SKM-1 (cell line): ENCODE data around the gene WDR86.

Experiments
- DNase-seq: peaks from one replicate; lab custom pipeline; 2025; ENCODE audit not compliant: unreplicated experiment; lab: John Stamatoyannopoulos, UW

The WDR86 gene

DNA sequence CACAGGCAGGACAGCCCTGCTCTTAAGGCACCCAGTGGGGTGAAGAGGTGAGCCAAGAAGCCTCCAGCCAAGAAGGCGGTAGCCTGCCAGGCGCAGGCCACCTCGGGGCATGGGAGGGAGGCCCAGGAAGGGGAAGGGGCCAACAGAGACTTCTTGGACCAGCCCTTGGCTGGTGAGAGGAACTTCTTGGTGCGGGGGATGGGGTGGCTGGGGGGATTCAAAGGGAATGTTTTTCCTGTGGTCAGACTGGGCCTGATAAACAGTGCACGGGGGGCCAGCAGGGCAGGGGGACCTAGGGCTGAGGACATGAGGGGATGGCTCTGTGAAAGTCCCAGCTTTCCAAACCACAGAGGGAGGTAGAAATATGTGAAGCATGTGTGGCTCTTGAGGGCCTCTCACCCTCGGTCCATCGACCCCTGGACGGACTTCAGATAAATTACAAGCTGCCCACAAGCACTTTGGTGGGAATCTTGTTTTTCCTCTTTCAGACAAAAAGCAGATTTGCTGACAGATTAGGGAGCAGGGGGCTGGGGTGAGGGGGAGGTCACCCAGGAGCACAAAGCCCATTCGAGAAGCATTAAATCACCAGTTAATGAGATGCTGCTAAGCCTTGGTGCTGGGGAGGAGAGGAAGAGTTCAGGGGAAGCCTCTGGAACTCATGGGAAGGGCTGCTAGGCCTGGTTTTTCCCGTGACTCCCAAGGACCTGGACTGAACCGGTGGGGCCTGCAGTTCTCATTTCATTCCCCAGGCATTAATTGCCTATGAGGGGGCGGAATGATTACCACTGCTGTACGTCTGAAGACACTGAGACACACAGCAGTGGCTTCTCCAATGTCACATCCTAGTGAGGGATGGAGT lies 18.8 kb upstream of the WDR86 start:
- no peak for DNase-seq

DNA sequence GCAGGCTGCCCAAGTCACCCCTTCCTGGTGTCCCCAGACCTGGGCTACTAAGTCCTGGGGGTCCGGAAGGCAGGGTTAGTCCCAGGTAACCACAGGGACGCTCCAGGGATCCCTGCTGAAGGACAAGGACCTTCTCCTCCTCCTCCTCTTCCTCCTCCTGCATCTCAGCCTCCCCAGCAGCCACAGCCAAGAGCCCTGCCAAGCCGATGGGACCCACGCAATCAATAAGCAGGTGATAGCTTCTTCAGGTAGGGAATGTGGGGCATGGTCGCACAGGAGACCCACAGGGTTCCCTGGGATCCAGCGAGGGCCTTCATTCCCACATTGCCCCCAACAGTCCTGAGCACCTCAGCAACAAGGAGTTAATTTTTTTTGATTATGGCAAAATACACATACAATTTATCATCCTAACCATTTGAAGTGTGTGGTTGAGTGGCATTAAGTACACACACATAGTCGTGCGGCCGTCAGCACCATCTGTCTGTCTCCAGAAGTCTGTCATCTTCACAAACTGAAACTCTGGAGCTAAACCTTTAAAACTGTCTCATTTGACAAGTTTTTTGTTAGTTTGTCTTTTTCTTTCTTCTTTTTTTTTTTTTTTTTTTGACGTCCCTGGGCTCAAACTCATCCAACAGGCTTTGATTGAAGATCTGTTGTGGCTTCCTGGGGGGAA lies 18.0 kb upstream of the WDR86 start:
- DNase-seq, result no peak

DNA sequence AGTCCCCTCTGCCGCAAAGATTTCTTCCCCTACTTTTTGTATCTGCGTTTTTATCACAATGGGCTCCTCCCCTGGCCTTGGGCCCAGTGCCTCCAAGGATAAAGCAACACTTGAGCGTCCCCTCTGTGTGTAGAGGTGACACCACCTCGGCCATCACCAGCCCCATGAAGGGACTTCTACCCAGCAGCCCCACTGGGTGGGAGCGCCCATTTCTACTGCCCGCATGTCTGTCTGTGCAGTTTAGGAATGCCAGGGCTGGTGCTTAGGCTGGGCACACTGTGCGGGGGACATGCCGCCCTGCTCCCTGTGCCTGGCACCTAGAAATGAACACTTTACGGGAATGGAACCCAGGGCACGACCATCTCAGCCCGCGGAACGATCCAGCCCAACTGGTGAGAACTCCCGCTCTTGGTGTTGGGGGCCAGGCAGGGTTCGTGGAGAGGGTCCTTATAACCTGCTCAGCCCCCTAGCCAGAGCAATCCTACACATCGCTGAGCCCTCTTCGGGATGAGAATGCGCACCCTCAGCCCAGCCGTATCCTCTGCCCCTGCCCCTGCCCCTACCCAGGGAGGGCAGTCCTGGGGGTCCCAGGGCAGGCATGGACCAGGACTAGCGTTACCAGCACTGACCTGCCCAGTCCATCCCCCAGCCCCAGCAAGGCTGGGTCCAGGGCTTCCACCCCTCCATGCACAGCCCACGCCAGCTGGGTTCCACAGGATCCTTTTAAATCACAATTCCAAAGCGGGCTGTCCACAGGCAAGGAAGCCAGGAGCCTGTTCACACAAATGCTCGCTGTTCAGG lies 17.3 kb upstream of the WDR86 start:
- DNase-seq, result no peak

DNA sequence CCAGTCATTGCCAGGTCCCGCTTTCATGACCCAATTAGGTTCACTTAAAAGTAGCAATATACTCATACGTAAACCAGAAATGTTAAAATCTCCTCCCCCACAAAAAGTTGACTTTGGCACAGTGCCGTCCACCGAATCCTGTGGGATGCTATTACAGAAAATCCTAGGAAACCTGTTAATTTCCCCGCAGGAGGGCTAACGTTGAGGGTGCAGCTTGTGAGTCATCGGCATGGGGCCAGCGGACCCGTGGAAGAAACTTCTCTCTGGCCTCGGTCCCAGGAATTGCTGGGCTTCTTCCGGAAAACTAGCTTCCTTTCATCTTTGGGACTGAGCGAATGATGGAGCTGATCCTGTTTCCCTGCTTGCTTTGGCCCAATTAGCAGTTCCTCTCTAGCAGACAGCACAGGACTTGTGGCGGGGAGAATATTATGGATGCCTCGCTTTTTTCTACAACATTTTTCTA lies 16.6 kb upstream of the WDR86 start:
- DNase-seq, result no peak

DNA sequence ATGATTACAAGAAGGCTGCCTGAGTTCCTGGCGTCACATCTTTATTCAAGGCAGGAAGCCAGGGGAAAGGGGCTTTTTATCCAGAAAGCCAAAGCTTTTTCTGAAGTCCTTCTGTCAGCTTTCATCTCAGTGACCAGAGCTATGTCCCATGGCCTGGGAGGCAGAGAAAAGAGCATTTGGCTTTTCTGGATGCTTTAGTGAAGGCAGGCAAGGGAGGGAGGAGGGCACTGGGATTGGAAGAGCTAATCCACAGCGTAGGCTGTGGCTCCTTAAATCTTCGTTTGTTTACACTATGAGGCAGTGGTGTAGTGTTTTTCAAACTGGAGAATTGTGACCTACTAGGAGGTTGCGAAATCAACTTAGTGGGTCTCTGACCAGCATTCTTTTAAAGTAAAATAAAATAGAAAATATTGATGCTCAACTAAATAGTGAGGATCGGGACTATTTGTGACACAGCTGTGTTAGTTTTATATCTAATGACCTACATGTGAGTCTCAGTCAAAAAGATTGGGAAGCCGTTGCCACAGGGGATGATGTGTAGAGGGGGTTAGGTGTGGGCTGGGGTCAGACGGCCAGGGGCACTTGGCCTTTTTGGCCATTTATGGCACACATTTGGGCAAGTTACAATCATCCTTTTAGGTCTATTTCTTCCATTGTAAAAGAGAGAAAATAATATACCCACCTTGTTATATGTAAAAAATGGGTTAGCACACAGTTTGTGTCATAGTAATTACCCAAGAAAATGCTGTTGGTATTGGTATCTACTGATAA lies 16.0 kb upstream of the WDR86 start:
- DNase-seq, result no peak

DNA sequence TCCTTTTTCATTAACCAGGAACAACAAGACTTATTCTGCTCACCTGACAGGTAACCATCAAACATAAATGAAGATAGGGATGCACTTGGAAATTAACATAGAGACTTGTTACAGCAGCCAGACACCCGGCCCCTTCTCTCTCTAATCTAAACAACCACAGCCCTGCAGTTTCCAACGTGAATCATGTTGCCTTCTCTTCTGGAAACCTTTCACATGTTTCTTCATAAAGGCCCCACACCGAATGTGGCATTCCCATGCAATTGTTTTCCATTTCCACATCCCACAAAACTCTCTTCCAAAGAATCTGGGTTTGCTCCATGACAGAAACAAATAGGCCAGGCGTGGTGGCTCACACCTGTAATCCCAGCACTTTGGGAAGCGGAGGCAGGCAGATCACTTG lies 15.0 kb upstream of the WDR86 start:
- DNase-seq, result no peak

DNA sequence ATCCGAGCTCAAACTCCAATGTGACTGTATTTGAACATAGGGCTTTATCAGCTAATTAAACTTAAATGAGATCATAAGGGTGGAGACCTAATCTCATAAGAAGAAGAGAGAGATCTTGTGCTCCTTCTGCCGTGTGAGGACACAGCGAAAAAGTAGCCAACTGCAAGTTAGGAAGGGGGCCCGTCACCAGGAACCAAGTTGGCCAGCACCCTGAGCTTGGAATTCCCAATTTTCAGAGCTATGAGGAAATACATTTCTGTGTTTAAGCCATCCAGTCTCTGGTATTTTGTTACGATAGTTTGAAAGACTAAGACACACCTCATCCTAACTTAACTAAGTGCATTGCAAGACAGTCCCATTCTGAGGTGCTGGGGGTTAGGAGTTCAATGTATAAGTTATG lies 14.1 kb upstream of the WDR86 start:
- DNase-seq, result no peak

DNA sequence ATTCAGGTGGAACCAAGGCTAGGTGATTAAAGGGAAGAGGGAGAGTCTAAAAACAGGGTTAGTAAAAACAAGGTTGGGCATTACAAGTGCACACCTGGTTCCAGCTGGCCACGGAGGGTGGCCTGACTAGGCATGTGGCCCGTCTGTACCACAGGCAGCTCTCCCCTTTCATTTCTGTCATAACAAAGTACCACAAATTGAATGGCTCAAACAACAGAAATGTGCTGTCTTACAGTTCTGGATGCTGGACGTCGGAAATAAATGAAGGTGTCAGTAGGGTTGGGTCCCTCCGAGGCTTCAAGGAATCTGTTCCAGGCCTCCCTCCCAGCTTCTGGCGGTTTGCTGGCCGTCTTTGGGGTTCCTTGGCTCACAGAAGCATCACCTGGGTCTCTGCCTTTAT lies 13.4 kb upstream of the WDR86 start:
- DNase-seq, result no peak

DNA sequence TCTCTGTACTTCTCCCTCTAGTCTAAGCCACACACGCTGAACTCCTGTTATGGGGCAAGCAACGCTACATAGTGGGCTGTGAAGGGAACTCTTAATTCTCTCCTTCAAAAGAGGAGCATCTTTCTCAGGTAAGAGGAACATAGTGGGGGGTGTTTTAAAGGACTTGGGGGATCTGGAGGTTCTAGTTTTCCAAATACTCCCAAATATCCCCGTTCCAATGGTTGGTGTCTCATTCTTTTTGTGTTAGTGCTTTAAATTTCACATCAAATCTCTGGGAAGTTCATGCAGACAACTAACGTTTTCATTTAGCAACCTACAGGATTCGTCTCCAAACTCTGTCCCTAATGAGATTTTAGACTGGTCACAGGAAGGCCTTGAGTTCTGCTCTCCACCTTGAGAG lies 12.4 kb upstream of the WDR86 start:
- no peak for DNase-seq

DNA sequence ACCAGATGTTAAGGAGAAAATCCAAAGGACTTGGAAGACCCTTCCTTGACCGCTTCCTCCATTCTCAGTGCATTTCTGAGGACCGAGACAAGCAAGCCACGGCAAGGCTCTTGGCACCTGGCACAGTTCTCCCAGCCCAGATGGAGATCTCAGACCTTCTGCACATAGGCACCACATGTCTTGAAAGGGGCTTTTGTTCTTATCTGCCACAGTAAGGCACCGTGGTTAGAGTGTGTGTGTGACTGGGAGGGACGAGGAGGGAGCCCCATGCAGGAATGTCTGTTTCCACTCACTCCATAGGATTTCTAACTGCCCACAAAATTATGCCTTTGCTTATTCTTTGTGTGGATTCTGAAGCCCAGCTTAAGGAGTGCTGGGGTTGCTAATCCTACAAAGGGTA lies 10.3 kb upstream of the WDR86 start:
- no peak for DNase-seq

DNA sequence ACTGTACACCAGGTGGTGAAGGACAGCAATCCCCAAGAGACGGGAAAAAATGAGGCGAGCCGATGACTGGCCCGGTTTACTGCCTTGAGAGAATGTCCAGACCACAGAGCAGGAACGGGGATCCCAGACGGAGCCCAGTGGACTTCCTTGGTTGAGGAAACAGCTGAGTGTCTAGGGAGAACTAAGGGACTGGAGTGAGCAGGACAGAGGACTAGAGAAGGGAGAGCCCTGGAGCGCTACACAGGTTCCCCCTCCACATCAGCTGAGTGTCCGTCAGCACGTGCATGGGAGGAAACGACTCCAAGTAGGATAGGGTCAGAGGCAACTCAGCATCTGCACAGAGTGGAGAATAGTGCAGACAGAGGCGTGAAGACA lies 7.1 kb upstream of the WDR86 start:
- no peak for DNase-seq

DNA sequence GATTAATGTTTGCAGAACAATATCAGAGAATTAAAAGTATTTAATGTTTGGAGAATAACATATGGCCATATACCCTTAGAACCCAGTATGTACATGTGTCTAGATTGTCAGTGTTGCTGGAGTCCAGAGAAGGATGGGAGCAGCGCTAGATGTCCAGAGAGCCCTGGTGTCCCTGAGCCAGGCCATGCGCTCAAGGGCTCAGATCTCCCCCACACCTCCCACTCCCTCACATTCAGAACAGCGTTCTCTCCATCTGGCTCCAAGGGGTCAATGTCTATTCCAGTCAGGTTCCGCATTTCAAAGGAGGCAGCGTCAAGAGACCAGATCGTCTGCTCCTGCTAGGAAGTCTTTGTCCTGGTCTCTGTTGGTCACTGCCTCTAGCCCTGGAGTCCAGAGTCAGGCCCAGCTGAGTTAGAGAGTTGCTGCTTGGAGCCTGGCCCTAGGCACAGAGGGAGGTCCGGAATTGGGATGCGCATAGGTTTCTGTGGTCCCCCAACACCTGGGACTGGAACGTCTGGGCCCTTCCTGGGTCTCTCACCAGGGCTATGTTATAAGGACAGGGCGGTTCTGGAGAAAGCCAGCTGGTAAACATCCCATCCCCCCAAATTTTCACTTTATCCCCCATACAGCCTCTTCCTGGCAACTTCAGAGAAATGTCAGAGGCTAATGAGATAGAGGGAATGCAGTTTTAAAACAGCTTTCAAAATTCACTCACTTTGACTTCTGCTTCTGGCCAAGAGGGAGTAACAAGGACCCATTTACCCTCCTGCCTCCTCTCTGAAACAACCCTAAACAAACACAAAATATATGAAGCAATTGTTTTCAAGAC lies 6.5 kb upstream of the WDR86 start:
- DNase-seq, result no peak

DNA sequence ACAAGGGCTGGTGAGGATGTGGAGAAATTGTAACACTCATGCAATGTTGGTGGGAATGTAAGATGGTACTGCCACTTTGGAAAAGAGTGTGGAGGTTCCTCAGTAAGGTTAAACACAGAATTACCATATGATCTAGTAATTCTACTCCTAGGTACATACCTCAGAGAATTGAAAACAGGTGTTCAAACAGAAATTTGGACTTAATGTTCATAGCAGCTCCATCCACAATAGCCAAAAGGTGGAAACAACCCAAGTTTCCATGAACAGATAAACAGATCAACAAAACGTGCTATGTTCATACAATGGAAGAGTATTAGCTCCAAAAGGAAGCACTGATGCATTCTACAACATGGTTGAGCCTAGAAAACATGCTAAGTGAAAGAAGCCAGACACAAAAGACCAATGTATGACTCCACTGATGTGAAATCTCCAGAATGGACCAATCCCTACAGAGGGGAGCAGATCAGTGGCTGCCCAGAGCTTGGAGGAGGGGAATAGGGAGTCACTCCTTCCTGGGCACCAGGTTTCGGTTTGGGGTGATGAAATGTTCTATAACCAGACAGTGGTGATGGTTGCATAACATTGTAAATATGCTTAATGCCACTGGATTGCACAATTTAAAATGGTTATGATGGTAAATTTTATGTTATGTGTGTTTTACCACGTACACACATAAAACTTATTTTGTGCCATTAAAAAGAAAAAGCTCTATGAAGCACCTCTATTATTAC lies 5.7 kb upstream of the WDR86 start:
- DNase-seq, result peak; percentile 65

DNA sequence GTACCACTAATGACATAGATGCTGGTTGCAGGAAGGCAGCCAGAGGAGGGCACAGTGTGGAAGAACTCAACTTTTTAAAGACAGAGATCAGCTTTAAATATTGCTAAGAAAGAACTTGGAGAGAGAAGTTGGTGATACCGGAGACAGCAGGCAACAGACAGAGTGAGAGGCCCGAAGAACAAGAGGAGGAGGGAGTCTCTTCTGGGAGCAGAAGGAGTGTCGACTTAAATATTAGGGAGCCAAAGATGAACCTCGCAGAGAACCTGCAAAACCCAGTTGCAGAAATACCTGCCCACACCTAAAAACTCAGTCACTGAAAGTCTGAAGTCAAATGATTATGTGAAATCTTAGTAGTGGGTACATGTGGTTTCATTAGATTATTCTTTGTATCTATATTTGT lies 3.4 kb upstream of the WDR86 start:
- DNase-seq, result no peak

DNA sequence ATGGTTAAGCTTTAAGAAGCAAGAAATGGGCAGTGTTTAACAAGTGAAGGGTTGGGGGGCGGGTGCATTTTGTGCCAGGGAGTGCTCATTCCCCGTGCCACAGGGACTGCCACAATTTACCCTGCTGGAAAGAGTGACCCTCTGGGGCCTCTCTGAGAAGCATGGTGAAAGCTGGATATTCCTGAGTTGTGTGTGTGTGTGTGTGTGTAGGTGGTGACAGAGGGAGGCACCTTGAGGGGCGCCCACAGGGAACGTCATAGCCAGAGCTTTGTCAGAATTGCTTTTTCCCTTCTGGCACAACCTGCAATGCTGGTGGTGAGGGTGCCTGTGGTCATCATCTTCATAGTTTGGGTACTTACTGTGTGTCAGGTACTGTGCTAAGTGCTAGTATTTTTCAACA lies 2.5 kb upstream of the WDR86 start:
- DNase-seq, result no peak

DNA sequence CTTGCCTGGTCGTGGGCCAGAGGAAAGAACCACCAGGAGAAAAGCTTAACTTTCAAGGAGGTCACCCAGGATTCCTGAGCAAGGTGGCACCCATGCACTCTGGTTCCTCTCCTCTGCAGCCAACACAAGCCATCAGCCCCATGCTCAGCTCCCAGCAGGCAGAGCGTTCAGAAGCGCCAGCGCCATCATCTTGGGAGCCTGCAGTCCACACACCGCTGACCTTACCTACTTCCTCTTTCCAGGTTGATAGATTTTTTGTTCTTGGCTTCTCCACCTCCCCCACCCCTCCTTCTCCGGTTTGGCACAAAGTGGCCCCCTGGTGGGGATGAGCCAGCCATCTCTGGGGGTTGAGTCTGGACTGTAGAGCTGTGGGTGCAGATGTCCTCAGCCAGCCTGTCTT lies 1.7 kb upstream of the WDR86 start:
- DNase-seq, result no peak

DNA sequence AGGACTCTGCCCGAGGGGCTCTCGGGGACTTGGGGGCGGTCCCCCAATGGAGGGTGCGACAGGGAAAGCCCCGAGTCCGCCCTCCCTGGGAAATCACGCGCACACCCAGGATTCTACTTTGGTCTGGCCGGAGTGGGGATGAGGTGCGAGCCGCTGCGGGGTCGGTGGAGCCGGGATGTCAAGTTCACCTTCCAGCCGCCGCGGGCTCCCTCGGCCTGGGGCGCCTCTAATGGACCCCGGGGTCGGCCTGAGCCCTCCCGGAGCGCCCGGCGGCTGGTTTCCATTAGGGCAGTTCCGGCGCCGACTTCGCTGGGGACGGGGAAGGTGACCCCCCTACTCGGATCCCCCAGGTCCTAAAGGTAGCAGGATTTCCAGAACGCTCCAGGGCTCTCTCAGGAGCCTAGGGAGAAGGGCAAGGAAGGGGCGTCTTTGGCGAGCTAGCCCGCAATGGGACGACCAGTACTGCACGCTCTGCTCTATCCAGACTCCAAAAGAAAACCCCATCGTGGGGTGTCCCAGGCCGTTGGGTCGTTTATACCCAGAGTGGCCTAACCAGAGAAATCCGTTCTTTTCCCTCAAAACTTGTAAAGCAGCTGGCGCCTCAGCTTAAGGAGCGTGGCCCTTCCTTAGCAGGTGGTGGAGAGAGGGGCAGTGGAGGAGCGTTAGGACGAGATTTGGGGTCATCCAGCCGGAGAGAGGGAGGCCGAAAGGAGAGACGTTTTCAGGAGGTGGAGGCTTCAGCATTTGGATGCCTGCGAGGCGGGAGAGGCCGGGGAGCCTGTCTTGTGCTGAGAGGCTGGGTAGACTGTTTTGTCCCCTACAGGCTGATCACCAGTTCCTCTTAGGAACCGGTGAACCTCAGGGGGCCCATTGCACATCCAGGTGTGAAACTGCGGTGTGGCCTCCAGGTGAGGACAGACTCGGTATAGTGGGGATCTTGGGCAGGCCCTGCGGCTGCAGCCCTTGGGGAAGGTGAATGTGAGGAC lies 860 bp upstream of the WDR86 start:
- no peak for DNase-seq
